ENCODE data around the gene GRK4. TPM values are rescaled to one million over a fixed set of nuclear protein-coding genes. Genes with fewer than 3 reads are reported as not detected.
"Not testable (repeated sequence)": the region's sequence is repeated elsewhere in the genome, so short reads cannot be mapped to it uniquely, and the experiment has no call there.

GRK4 gene
- total RNA-seq (1 to 10 TPM; 5.4 to 7.7 TPM), polyA plus RNA-seq (2.5 TPM)

DNA sequence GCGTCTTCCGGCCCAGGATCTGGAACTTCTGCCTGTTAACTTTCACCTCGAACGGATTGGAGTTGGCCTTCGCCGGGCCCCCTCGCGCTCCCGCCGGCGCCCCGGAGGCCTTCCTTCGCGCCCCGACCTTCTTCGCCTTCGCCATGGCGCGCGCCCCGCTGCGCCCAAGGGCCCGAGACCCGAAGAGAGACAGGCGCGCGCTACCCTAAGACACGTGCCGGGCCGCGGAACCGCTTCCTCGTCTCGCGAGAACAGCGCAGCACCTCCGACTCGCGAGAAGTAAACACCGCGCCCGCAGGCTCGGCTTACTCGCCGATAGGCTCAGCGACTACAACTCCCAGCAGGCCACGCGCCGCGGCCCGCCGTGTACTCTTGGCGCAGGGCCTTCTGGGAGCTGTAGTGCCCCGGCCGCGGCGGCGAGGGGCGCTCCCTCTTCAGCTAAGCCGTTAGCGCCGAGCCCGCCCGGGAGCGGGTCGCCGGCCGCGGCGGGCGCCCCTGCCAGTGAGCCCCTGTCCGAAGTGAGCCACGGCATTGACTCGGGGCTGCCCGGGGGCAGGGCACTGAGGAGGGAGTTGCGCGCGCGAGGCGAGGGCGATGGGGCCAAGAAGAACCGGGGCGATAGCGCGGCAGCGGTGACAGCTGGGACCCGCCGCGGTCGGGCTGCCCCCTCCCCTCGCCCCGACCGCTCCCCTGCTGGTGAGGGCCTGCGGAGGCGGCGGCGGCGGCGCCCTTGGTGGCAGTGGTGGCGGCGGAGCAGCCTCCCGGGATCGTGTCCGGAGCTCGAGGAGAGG is at the start of gene GRK4, which contains the start of gene NOP14:
GRK4 (plus strand) TSS at position 397 of the 791 bp plus-strand sequence. CDS start 500 bp downstream, outside the sequence.
NOP14 (minus strand) TSS at position 232 of the 791 bp plus-strand sequence; CDS start at position 145, 87 bp downstream.
- H3K4me3 Mint-ChIP-seq, result peak within 1 kb of the TSS; percentile 84 to 95 (median 89)
- H3K27me3 Mint-ChIP-seq, result no peaks in the 10 kb centered on the region
- H3K9me3 ChIP-seq (ENCODE audit: low read length), result no peaks in the 10 kb centered on the region
- H3K4me1 Mint-ChIP-seq, result peaks cover 28 to 44% (median 38%) of the 10 kb centered on the region in 3 donors
- H3K9me3 Mint-ChIP-seq, result no peaks in the 10 kb centered on the region
- DNase-seq, result peak; percentile 96 to 99 (median 97)
- peaks cover 27% of the 10 kb centered on the region for H3K4me1 ChIP-seq (ENCODE audit: insufficient read depth, low read length)
- H3K27ac Mint-ChIP-seq, result peak within 1 kb of the TSS; percentile 65 to 96 (median 91)
- peak within 1 kb of the TSS; percentile 70 for H3K4me3 ChIP-seq (ENCODE audit: low read length)
- ChIA-PET CTCF (interaction anchor here (0.6 to 3.6 kb wide), 13 partner anchors 9 to 212 kb away, joined by 3 to 14 read pairs (median 4); no protein-coding TSS in a partner anchor), POLR2A (interaction anchor here (0.6 to 1.6 kb wide), 12 partner anchors 14 to 495 kb away, joined by 3 to 11 read pairs (median 4); partner anchors contain the start of genes FAM193A, RNF4 and TNIP2)
- peak within 1 kb of the TSS; percentile 53 for H3K27ac ChIP-seq (ENCODE audit: low read depth, low read length)
- peaks cover 0 to 20% (median 11%) of the 10 kb centered on the region in 3 donors for H3K36me3 Mint-ChIP-seq
- no peaks in the 10 kb centered on the region for H3K27me3 ChIP-seq (ENCODE audit: insufficient read depth, low read length, poor library complexity, severe bottlenecking)
- peaks cover 3% of the 10 kb centered on the region for H3K36me3 ChIP-seq (ENCODE audit: insufficient read depth, low read length)

DNA sequence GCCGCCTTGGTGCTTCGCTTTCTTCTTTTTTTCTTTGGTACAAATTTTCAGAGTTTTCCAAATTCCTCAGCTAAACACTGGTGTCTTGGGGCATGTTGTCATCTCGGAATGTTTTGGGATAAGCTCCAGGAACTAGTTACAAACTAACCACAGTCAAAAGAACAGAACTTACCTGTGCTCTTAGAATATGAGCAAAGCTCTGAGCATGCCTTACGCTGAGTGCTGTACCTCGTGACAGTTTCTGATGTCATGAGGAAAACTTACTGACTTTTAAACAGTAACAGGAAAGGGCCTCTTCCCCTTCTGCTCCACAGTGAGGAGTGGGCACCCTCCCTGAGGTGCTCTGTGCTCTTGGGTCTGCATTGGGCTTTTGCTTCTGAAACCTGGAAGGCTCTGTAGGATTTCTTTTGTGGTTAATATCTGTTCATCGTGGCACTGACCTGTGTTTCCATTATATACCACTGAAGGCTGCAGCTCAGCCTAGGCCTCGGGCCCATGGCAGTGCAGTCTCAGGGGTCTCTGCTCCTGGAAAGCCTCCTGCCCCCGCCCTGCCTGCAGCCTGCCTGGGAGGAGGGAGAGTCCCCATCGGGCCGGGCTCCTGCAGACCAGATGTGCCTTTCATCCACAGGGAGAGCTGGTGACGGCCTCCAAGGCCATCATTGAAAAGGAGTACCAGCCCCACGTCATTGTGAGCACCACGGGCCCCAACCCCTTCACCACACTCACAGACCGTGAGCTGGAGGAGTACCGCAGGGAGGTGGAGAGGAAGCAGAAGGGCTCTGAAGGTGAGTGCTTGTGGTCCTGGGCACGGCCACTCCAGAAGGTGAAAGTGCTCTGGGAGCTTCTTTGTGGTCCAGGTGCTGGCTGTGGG is 48.9 kb upstream of the GRK4 start:
- H3K4me1 ChIP-seq (ENCODE audit: insufficient read depth, low read length), result no peaks in the 10 kb centered on the region
- H3K9me3 ChIP-seq (ENCODE audit: low read length), result no peaks in the 10 kb centered on the region
- peaks cover 42% of the 10 kb centered on the region for H3K36me3 ChIP-seq (ENCODE audit: insufficient read depth, low read length)
- Mint-ChIP-seq H3K4me1 (peaks cover 19 to 45% (median 35%) of the 10 kb centered on the region in 3 donors), H3K36me3 (peaks cover 20 to 91% (median 21%) of the 10 kb centered on the region in 3 donors), H3K9me3 (no peaks in the 10 kb centered on the region), H3K27ac (peak overlapping the region in 3 of 8 donors; percentile 6 to 54 (median 29)), H3K27me3 (no peaks in the 10 kb centered on the region), H3K4me3 (no peak overlapping the region)
- POLR2A ChIA-PET, result interaction anchor here (1.0 kb wide), 1 partner anchor 8 kb away, joined by 3 read pairs; no protein-coding TSS in a partner anchor
- H3K27ac ChIP-seq (ENCODE audit: low read depth, low read length), result no peak overlapping the region
- H3K27me3 ChIP-seq (ENCODE audit: insufficient read depth, low read length, poor library complexity, severe bottlenecking), result no peaks in the 10 kb centered on the region
- H3K4me3 ChIP-seq (ENCODE audit: low read length), result no peak overlapping the region
- CTCF ChIA-PET, result interaction anchor here (1.2 to 1.3 kb wide), 2 partner anchors 49 to 151 kb away, joined by 3 to 5 read pairs; partner anchors contain the start of genes GRK4 and NOP14
- DNase-seq, result peak in 2 of 5 donors; percentile 37 to 38

DNA sequence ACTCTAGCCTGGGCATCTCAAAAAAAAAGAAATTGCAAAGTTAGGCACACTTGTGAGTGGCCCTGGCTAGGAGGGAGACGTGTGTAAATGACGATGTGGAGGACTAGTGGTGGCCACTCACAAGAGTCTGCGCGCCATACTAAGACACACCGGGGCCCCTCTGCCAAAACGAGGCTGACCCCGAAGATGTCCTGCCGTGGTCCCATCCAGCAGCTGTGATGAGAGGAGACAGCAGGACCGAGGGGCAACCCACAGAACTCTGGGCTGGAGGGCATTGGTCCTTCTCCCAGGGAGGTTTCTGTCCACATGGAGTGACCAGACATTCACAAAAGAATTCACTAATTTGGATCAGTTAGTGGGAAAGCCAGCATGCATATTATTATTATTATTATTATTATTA is 47.6 kb upstream of the GRK4 start:
- POLR2A ChIA-PET, result no interaction called here
- no peaks in the 10 kb centered on the region for H3K27me3 ChIP-seq (ENCODE audit: insufficient read depth, low read length, poor library complexity, severe bottlenecking)
- H3K4me3 ChIP-seq (ENCODE audit: low read length), result no peak overlapping the region
- H3K9me3 ChIP-seq (ENCODE audit: low read length), result no peaks in the 10 kb centered on the region
- peaks cover 29% of the 10 kb centered on the region for H3K36me3 ChIP-seq (ENCODE audit: insufficient read depth, low read length)
- H3K27ac Mint-ChIP-seq, result no peak overlapping the region
- DNase-seq, result peak in 1 of 5 donors; percentile 27
- CTCF ChIA-PET, result no interaction called here
- peaks cover 30 to 91% (median 33%) of the 10 kb centered on the region in 3 donors for H3K36me3 Mint-ChIP-seq
- no peaks in the 10 kb centered on the region for H3K9me3 Mint-ChIP-seq
- H3K4me1 ChIP-seq (ENCODE audit: insufficient read depth, low read length), result no peaks in the 10 kb centered on the region
- H3K4me1 Mint-ChIP-seq, result peaks cover 29 to 53% (median 48%) of the 10 kb centered on the region in 3 donors
- no peaks in the 10 kb centered on the region for H3K27me3 Mint-ChIP-seq
- no peak overlapping the region for H3K4me3 Mint-ChIP-seq
- no peak overlapping the region for H3K27ac ChIP-seq (ENCODE audit: low read depth, low read length)

- peak overlapping the region in 1 of 8 donors; percentile 7 for H3K27ac Mint-ChIP-seq
- DNase-seq; POLR2A ChIA-PET; CTCF ChIA-PET; H3K4me3 Mint-ChIP-seq; H3K9me3 Mint-ChIP-seq; H3K4me1 ChIP-seq (ENCODE audit: insufficient read depth, low read length); H3K4me3 ChIP-seq (ENCODE audit: low read length); H3K27me3 ChIP-seq (ENCODE audit: insufficient read depth, low read length, poor library complexity, severe bottlenecking); H3K27ac ChIP-seq (ENCODE audit: low read depth, low read length); H3K27me3 Mint-ChIP-seq; H3K9me3 ChIP-seq (ENCODE audit: low read length): not testable (repeated sequence)
- peaks cover 23% of the 10 kb centered on the region for H3K36me3 ChIP-seq (ENCODE audit: insufficient read depth, low read length)
- H3K4me1 Mint-ChIP-seq, result peaks cover 35 to 58% (median 57%) of the 10 kb centered on the region in 3 donors
- peaks cover 33 to 87% (median 33%) of the 10 kb centered on the region in 3 donors for H3K36me3 Mint-ChIP-seq
These were observed 46.7 kb upstream of the GRK4 start for GRCh38 chr4:2916696-2917095.

GRCh38 chr4:2918300-2918699 is 45.1 kb upstream of the GRK4 start:
- H3K27ac ChIP-seq (ENCODE audit: low read depth, low read length); H3K27me3 Mint-ChIP-seq; POLR2A ChIA-PET; DNase-seq; H3K27me3 ChIP-seq (ENCODE audit: insufficient read depth, low read length, poor library complexity, severe bottlenecking); H3K4me3 Mint-ChIP-seq; H3K9me3 ChIP-seq (ENCODE audit: low read length); H3K9me3 Mint-ChIP-seq; CTCF ChIA-PET; H3K4me3 ChIP-seq (ENCODE audit: low read length): not testable (repeated sequence)
- H3K4me1 ChIP-seq (ENCODE audit: insufficient read depth, low read length), result peaks cover 19% of the 10 kb centered on the region
- H3K36me3 ChIP-seq (ENCODE audit: insufficient read depth, low read length), result peaks cover 14% of the 10 kb centered on the region
- Mint-ChIP-seq H3K36me3 (peaks cover 33 to 84% (median 33%) of the 10 kb centered on the region in 3 donors), H3K4me1 (peaks cover 51 to 74% (median 73%) of the 10 kb centered on the region in 3 donors), H3K27ac (peak overlapping the region in 5 of 8 donors; percentile 20 to 74 (median 48))

GRCh38 chr4:2918714-2919113 is 44.7 kb upstream of the GRK4 start:
- Histone ChIP-seq H3K36me3 (ENCODE audit: insufficient read depth, low read length) (peaks cover 11% of the 10 kb centered on the region), H3K4me1 (ENCODE audit: insufficient read depth, low read length) (peaks cover 23% of the 10 kb centered on the region)
- POLR2A ChIA-PET; H3K27me3 ChIP-seq (ENCODE audit: insufficient read depth, low read length, poor library complexity, severe bottlenecking); H3K9me3 ChIP-seq (ENCODE audit: low read length); DNase-seq; H3K27me3 Mint-ChIP-seq; H3K9me3 Mint-ChIP-seq; H3K4me3 Mint-ChIP-seq; CTCF ChIA-PET; H3K4me3 ChIP-seq (ENCODE audit: low read length); H3K27ac ChIP-seq (ENCODE audit: low read depth, low read length): not testable (repeated sequence)
- Mint-ChIP-seq H3K36me3 (peaks cover 33 to 84% (median 37%) of the 10 kb centered on the region in 3 donors), H3K27ac (peak overlapping the region in 5 of 8 donors; percentile 20 to 74 (median 48)), H3K4me1 (peaks cover 56 to 78% (median 77%) of the 10 kb centered on the region in 3 donors)

- ChIA-PET POLR2A (interaction anchor here (1.1 to 1.4 kb wide), 2 partner anchors 9 to 13 kb away, joined by 3 to 4 read pairs; no protein-coding TSS in a partner anchor), CTCF (interaction anchor here (1.0 to 1.2 kb wide), 3 partner anchors 9 to 16 kb away, joined by 3 to 4 read pairs (median 4); no protein-coding TSS in a partner anchor)
- peaks cover 22% of the 10 kb centered on the region for H3K36me3 ChIP-seq (ENCODE audit: insufficient read depth, low read length)
- DNase-seq, result peak in 2 of 5 donors; percentile 62 to 70
- H3K4me1 Mint-ChIP-seq, result peaks cover 52 to 61% (median 59%) of the 10 kb centered on the region in 3 donors
- peak overlapping the region; percentile 74 to 96 (median 92) for H3K27ac Mint-ChIP-seq
- H3K4me1 ChIP-seq (ENCODE audit: insufficient read depth, low read length), result peaks cover 23% of the 10 kb centered on the region
- not testable (repeated sequence) for H3K27me3 Mint-ChIP-seq; H3K4me3 ChIP-seq (ENCODE audit: low read length); H3K9me3 ChIP-seq (ENCODE audit: low read length); H3K27ac ChIP-seq (ENCODE audit: low read depth, low read length); H3K9me3 Mint-ChIP-seq; H3K27me3 ChIP-seq (ENCODE audit: insufficient read depth, low read length, poor library complexity, severe bottlenecking)
- H3K36me3 Mint-ChIP-seq, result peaks cover 24 to 90% (median 29%) of the 10 kb centered on the region in 3 donors
- peak overlapping the region in 6 of 7 donors; percentile 12 to 76 (median 54) for H3K4me3 Mint-ChIP-seq
These were observed 40.8 kb upstream of the GRK4 start for GRCh38 chr4:2922453-2923101.
